ENCODE data around the gene PIGP. TPM values are rescaled to one million over a fixed set of nuclear protein-coding genes. Genes with fewer than 3 reads are reported as not detected.

The PIGP gene
- total RNA-seq, 1 experiment from 2014 or later: 13.2 TPM

DNA sequence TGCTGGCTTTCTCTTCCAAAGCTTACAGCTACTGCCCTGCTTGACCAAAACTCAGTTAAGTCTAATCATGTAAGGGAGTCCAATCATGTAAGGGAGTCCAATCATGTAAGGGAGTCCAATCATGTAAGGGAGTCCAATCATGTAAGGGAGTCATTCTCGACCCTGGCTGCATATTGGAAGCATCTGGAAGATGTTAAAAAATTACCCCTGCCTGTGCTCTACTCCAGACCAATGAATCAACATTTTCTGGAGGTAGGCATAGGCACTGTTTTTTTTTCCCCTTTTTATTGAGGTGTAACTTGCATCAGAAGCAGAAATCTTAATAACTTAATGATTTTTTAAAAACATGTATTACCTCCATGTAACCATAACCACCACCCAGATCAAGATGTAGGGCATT is 9.4 kb downstream of the PIGP start:
- no peaks in the 10 kb centered on the region for H3K9me3 Mint-ChIP-seq
- H4K8ac ChIP-seq (replicated peaks; ENCODE audit: insufficient read length, low read depth, low read length): no peak overlapping the region
- H3K4me2 ChIP-seq (ENCODE audit: insufficient read depth, insufficient read length, low read length): no peak overlapping the region
- no peaks in the 10 kb centered on the region for H3K79me1 ChIP-seq (ENCODE audit: insufficient read depth, low read depth, low read length, poor library complexity, severe bottlenecking)
- no peak overlapping the region for H3K23ac ChIP-seq (ENCODE audit: insufficient read length, low read depth, low read length)
- peaks cover 3% of the 10 kb centered on the region; the same call in 1 of the 2 replicates for H3K4me1 ChIP-seq (ENCODE audit: insufficient read depth, low read length)
- no peaks in the 10 kb centered on the region for H3K79me2 ChIP-seq (ENCODE audit: insufficient read depth, low read length)
- peaks cover 25 to 33% of the 10 kb centered on the region in 2 experiments for H3K4me1 Mint-ChIP-seq
- no peak for DNase-seq
- no peak overlapping the region for H3K56ac ChIP-seq (ENCODE audit: insufficient read length, low read depth, low read length)
- no peak overlapping the region for H3K4ac ChIP-seq (ENCODE audit: low read depth, low read length)
- no peak overlapping the region for H2BK15ac ChIP-seq (ENCODE audit: low read depth, low read length)
- no peak overlapping the region for H2AFZ ChIP-seq (ENCODE audit: low read length)
- no peaks in the 10 kb centered on the region for H3K9me3 ChIP-seq (ENCODE audit: control insufficient read depth, low read depth, low read length)
- no peak overlapping the region for H2BK12ac ChIP-seq (ENCODE audit: insufficient read length, low read depth, low read length)
- no peak overlapping the region for H3K27ac ChIP-seq (ENCODE audit: insufficient read length, low read depth, low read length)
- H4K91ac ChIP-seq (ENCODE audit: insufficient read length, low read depth, low read length): no peak overlapping the region
- no peak overlapping the region for H2BK20ac ChIP-seq (ENCODE audit: low read depth, low read length, poor library complexity, severe bottlenecking)
- H2AK5ac ChIP-seq (ENCODE audit: insufficient read length, low read length): no peak overlapping the region
- H3K4me3 Mint-ChIP-seq: no peak overlapping the region
- peaks cover 2% of the 10 kb centered on the region; the same call in 1 of the 2 replicates for H3K27me3 Mint-ChIP-seq (ENCODE audit: low read depth)
- no peak overlapping the region for H3K14ac ChIP-seq (ENCODE audit: insufficient read depth, low read length)
- TF ChIP-seq CTCF (conservative IDR thresholded peaks at IDR 0.05): no peak
- H3K36me3 Mint-ChIP-seq (ENCODE audit: insufficient read depth in 1 of 3, low read depth in 3 of 3): peaks cover 0 to 15% (median 6%) of the 10 kb centered on the region in 3 experiments; a peak in 4 of 7 replicates
- no peak overlapping the region for H3T11ph ChIP-seq (ENCODE audit: low read length)
- H2BK5ac ChIP-seq (ENCODE audit: insufficient read length, low read length): no peak overlapping the region
- no peaks in the 10 kb centered on the region for H3K27me3 ChIP-seq (ENCODE audit: insufficient read depth, low read length)
- no peak overlapping the region for H2BK120ac ChIP-seq (ENCODE audit: low read depth, low read length, poor library complexity, severe bottlenecking)
- no peak overlapping the region for H3K18ac ChIP-seq (ENCODE audit: insufficient read length, low read depth, low read length)
- H4K20me1 ChIP-seq (ENCODE audit: control insufficient read depth, insufficient read depth, insufficient read length): no peaks in the 10 kb centered on the region
- no peak overlapping the region for H4K5ac ChIP-seq (ENCODE audit: insufficient read length, low read depth, low read length)
- WGBS (ENCODE audit: extremely low coverage, insufficient read length, low lambda C conversion rate): no CpG with 5 or more reads among the region's 1 CpG
- H3K27ac Mint-ChIP-seq: no peak overlapping the region
- no peak overlapping the region for H3K9ac ChIP-seq (ENCODE audit: extremely low read depth, insufficient read length, low read length)
- H3K23me2 ChIP-seq (ENCODE audit: insufficient read length, low read depth, low read length, poor library complexity, severe bottlenecking): no peaks in the 10 kb centered on the region

Measured in H9 (cell line).